AG09319 (cell line): ENCODE measurements around the gene LRFN3.
"Not testable (repeated sequence)": the region's sequence is repeated elsewhere in the genome, so short reads cannot be mapped to it uniquely, and the experiment has no call there.

ENCODE experiments used
- DNase-seq: peaks from one replicate; pipeline ENCODE4 v3.0.0-alpha.2; 2010; ENCODE audit warnings: low read depth; ENCODE audit errors: extremely low read depth
- TF ChIP-seq, protein P1 (sequence below): IDR thresholded peaks from 2 replicates; pipeline ENCODE4 v1.5.1; 2011; ENCODE audit warnings: low read depth, mild to moderate bottlenecking, inconsistent platforms, low read length, moderate library complexity

Gene LRFN3

GRCh38 chr19:35908010-35908441, 28.1 kb upstream of the LRFN3 start, which contains the start of gene TYROBP:
Gene TYROBP (minus strand): TSS chr19:35908295. CDS start chr19:35908228, 67 bp downstream.
- DNase-seq: no peak
- TF ChIP-seq, protein P1, sequence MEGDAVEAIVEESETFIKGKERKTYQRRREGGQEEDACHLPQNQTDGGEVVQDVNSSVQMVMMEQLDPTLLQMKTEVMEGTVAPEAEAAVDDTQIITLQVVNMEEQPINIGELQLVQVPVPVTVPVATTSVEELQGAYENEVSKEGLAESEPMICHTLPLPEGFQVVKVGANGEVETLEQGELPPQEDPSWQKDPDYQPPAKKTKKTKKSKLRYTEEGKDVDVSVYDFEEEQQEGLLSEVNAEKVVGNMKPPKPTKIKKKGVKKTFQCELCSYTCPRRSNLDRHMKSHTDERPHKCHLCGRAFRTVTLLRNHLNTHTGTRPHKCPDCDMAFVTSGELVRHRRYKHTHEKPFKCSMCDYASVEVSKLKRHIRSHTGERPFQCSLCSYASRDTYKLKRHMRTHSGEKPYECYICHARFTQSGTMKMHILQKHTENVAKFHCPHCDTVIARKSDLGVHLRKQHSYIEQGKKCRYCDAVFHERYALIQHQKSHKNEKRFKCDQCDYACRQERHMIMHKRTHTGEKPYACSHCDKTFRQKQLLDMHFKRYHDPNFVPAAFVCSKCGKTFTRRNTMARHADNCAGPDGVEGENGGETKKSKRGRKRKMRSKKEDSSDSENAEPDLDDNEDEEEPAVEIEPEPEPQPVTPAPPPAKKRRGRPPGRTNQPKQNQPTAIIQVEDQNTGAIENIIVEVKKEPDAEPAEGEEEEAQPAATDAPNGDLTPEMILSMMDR: no peak

GRCh38 chr19:35908973-35909683, 27.0 kb upstream of the LRFN3 start:
- DNase-seq: no peak
- TF ChIP-seq, protein P1: no peak

DNA sequence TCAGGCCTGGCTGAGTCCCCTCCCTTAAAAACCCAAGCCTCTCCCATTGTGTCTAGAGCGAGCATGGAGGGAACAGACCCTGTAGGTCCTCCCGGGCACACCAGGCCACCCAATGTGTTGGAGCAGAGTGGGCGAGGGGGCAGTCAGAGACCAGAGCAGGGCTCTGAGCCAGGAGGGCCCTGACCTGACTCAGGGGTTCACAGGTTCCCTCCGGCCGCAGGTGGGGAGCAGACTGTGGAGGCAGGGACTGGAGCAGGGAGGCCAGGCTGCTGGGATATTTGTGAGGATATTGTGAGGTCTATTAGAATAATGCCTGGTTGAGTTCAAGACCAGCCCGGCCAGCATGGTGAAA, 26.5 kb upstream of the LRFN3 start:
- TF ChIP-seq, protein P1: no peak
- DNase-seq: no peak

GRCh38 chr19:35910355-35910754, 25.8 kb upstream of the LRFN3 start:
- not testable (repeated sequence) for DNase-seq

- no peak for DNase-seq
- TF ChIP-seq, protein P1: no peak
These were observed 25.0 kb upstream of the LRFN3 start for GRCh38 chr19:35911173-35911572.

- TF ChIP-seq, protein P1: no peak
- no peak for DNase-seq
These were observed 24.4 kb upstream of the LRFN3 start for GRCh38 chr19:35911790-35912189.

- no peak for DNase-seq
- TF ChIP-seq, protein P1: no peak
These were observed 22.6 kb upstream of the LRFN3 start for GRCh38 chr19:35913589-35913988.

DNA sequence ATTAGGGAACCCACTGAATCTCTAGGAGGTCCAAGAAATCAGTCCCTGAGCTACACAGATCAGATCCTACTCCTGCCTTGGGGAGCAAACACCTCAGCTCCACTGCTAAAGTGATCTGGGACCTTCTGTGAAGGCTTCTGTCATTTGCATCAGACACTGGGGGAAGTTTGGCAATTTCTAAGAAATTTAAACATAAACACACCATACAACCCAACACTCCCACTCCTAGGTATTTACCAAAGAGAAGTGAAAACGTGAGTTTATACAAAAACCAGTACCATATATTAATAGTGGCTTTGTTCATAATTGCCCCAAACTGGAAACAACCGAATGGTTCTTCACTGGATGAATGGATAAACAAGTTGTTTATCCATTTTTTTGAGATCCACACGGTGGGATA, 20.7 kb upstream of the LRFN3 start:
- TF ChIP-seq, protein P1: no peak
- DNase-seq: no peak
